Inflammatory macrophage treated with lipopolysaccharide for 4 hours (primary cell): Measurements from ENCODE around the gene CAMK2N1.
A peak's percentile ranks its signal among the peaks of the same experiment; 100 is the strongest.

Experiments
- DNase-seq: peaks from one replicate; pipeline ENCODE4 v3.0.0-alpha.2; 2020

Gene CAMK2N1

GRCh38 chr1:20496241-20496661 lies 10.2 kb upstream of the CAMK2N1 start:
- DNase-seq, result no peak

DNA sequence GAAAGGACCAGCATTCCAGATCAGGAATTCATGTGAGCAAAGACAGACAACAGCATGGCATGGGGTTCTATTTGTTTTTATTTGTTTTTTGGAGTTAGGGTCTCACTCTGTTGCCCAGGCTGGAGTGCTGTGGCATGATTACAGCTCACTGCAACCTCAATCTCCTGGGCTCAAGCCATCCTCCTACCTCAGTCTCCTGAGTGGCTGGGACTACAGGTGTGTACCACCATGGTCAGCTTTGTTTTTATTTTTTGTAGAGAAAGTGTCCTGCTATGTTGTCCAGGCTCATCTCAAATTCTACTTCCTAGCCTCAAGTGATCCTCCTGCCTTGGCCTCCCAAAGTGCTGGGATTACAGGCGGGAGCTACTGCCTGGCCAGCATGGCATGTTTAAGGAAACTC lies 9.7 kb upstream of the CAMK2N1 start:
- no peak for DNase-seq

- DNase-seq, result no peak
These were observed 8.8 kb upstream of the CAMK2N1 start for GRCh38 chr1:20494609-20495311.

- DNase-seq, result peak; percentile 78
These were observed 8.0 kb upstream of the CAMK2N1 start for GRCh38 chr1:20493839-20494608.

DNA sequence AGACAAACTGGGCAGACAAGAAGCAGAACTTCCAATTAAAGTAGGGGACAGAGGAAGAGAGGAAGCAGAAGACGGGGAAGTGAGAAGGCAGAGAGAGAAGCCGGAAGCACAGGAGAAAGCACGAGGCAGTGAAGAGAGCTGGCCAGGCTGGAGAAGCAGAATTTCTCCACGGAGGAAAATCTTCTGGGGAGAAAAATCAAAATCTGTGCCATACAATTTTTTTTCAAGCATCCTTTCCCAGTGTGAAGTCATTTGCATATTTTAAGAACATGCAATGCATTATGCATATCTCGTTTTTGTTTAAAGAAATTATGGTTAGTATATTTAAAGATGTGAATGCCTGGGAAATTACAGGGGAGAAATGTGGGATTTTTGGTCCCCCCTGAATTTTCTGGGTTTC lies 7.3 kb upstream of the CAMK2N1 start:
- peak; percentile 23 for DNase-seq

DNA sequence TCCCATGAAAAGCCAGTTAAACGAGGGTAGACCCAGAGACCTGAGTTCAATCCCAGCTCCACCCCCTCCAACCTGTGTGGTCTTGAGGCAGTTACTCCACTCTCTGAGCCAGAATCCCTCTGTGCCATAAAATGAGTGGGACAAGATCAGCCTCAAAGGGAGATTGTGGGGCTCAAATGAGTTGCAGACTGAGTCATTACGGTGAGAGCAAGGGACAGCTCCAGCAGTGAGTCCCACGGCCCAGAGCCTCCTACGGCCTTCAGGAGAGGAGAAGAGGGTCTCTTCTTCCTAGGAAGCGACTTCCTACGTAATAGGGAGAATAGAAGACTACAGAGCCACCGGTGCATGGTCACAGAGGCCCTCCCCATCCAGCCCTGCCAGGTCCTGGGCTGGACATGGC lies 6.7 kb upstream of the CAMK2N1 start:
- DNase-seq, result no peak

DNA sequence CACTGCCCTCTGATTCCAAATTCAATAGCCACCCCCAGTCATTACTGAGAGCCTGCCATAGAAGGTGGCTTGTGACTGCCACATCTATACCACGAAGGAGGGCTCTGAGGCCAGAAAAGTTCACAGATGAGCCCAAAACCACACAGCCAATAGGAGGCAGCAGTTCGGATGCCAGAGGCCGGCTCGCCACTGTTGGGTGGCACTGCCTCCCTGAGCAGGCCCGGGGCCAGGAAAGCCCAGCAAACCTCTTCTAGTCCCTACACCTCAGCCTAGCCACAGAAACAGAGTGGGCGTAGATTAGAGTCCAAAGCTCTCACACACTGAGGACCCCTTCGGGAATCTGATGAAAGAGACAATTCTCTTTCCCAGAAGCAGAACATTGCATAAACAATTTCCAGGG lies 5.9 kb upstream of the CAMK2N1 start:
- DNase-seq, result no peak

GRCh38 chr1:20491178-20491577 lies 5.2 kb upstream of the CAMK2N1 start:
- no peak for DNase-seq

DNA sequence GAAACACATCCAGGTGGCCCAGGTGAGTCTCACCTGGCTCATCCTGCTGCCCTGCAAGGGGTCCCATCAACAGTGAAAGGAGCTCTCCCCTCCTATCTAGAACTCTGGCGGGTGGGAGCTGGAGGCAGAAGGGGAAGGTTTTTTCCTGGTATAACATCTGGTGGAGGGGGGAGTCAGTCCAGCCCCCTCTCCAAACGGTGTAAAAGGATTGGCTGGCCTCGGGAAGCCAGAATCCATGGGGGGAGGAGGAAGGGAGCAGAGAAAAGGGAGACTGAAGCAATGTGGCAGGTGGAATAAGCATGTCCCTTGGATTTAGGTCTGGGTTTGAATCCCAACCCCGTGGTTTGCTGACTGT lies 1.2 kb upstream of the CAMK2N1 start:
- no peak for DNase-seq

GRCh38 chr1:20486457-20487235 lies 636 bp upstream of the CAMK2N1 start:
- no peak for DNase-seq

GRCh38 chr1:20484519-20485462 lies 1.2 kb downstream of the CAMK2N1 start:
- no peak for DNase-seq

DNA sequence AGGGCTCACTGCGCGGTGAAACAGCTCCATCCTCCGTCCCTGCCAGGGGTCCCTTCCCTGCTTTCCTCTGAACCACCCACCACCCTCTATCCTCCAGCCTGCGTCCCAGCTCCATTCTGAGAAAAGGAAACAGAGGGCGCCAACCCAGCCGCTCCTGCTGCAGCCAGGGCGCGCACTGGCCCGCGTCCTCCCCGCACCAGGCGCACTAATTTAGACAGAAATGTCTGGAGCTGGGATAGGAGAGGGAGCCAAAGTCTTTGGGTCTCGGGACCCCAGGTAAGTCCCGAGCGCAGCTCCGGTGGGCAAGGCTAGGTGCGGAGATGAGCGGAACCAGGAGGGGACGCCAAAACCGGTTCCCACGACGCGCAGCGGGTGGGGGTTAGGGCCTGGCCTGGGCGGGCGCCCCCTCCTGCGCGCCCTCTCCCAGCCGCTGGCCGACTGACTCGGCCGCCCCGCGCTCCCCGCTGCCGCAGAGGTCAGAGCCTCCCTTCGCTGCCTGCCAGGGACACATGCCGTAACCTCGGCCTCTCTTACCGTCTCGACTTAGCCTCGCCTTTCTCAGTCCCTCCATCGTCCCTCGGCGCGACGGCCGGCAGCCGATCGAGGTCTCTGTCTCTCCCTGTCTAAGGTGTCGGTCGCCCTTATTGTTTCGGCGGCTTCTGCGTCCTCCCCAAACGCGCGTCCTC lies 2.0 kb downstream of the CAMK2N1 start:
- DNase-seq, result no peak

- no peak for DNase-seq
These were observed 2.7 kb downstream of the CAMK2N1 start for GRCh38 chr1:20483098-20483832.

- no peak for DNase-seq
These were observed 4.1 kb downstream of the CAMK2N1 start for GRCh38 chr1:20481643-20482498.

- DNase-seq, result no peak
These were observed 4.9 kb downstream of the CAMK2N1 start for GRCh38 chr1:20480951-20481617.

- no peak for DNase-seq
These were observed 5.6 kb downstream of the CAMK2N1 start for GRCh38 chr1:20480243-20480944.

- DNase-seq, result no peak
These were observed 6.2 kb downstream of the CAMK2N1 start for GRCh38 chr1:20479840-20480239.

DNA sequence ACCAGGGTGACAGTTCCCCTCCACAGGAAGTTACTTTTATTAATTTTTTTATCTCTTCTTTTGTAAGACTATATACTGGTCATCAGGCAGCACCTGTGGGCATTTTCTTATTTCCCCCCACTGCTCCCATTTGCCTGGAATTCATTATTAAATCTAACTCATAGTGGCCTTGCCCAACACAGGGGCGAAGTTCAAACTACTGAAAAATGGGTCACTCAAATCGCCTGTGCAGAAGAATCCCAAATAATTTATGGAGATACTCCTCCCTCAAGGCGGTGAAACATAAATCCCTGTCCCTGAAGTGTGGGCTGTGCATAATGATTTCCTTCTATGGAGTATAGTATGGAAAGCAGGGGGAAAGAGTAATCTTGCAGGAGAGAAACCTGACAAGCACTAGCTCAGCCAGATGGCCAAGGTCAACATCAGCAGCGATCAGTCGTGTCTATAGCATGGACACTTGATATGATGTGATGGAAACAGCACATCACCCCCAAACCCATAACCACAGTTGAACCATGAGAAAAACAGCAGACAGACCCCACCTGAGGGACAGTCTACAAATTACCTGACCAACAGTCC lies 7.9 kb downstream of the CAMK2N1 start:
- no peak for DNase-seq
